ENCODE results near the gene TMEM131L.

The TMEM131L gene

GRCh38 chr4:153434190-153434589 is 32.0 kb upstream of the TMEM131L start:
- H3K4me1 ChIP-seq (ENCODE audit: control extremely low read depth in 1 of 4, control insufficient read depth in 4 of 4, insufficient read depth in 4 of 4, low read length in 3 of 4): peaks cover 6 to 20% (median 17%) of the 10 kb centered on the region in 4 experiments
- ChIA-PET CTCF (interaction anchor here (0.8 to 2.8 kb wide), 3 partner anchors 32 to 280 kb away, joined by 3 to 13 read pairs (median 3); partner anchors contain the start of gene TMEM131L), POLR2A (no interaction called here)
- H3K27me3 ChIP-seq (replicated peaks in 2 of 5; ENCODE audit: control insufficient read depth in 4 of 5, insufficient read depth in 5 of 5, low read length in 4 of 5): no peaks in the 10 kb centered on the region
- DNase-seq: no peak
- H3K36me3 ChIP-seq (ENCODE audit: control insufficient read depth in 4 of 4, insufficient read depth in 4 of 4, low read length in 3 of 4): no peaks in the 10 kb centered on the region
- H3K4me3 ChIP-seq (ENCODE audit: control insufficient read depth in 1 of 7, extremely low read depth in 1 of 7, insufficient read depth in 4 of 7, low read depth in 2 of 7, low read length in 6 of 7): no peak overlapping the region
- 30% methylated on average over 2 of the region's 2 CpGs for WGBS (ENCODE audit: insufficient coverage)
- no peak overlapping the region for H3K27ac ChIP-seq (ENCODE audit: insufficient read depth in 1 of 2, low read depth in 1 of 2, low read length in 2 of 2, poor library complexity in 1 of 2, severe bottlenecking in 2 of 2)
- no peaks in the 10 kb centered on the region for H3K9me3 ChIP-seq (ENCODE audit: control extremely low read depth in 1 of 5, control insufficient read depth in 4 of 5, insufficient read depth in 2 of 5, low read depth in 1 of 5, low read length in 4 of 5)

- peak overlapping the region in 4 of 7 experiments; percentile 0 to 43 (median 37) for H3K4me3 ChIP-seq (ENCODE audit: control insufficient read depth in 1 of 7, extremely low read depth in 1 of 7, insufficient read depth in 4 of 7, low read depth in 2 of 7, low read length in 6 of 7)
- H3K27me3 ChIP-seq (replicated peaks in 2 of 5; ENCODE audit: control insufficient read depth in 4 of 5, insufficient read depth in 5 of 5, low read length in 4 of 5): no peaks in the 10 kb centered on the region
- DNase-seq: peak in 2 of 3 donors; percentile 47 to 56
- ChIA-PET CTCF (no interaction called here), POLR2A (no interaction called here)
- no peaks in the 10 kb centered on the region for H3K9me3 ChIP-seq (ENCODE audit: control extremely low read depth in 1 of 5, control insufficient read depth in 4 of 5, insufficient read depth in 2 of 5, low read depth in 1 of 5, low read length in 4 of 5)
- H3K4me1 ChIP-seq (ENCODE audit: control extremely low read depth in 1 of 4, control insufficient read depth in 4 of 4, insufficient read depth in 4 of 4, low read length in 3 of 4): peaks cover 3 to 18% (median 6%) of the 10 kb centered on the region in 4 experiments
- WGBS (ENCODE audit: insufficient coverage): 72% methylated on average over 4 of the region's 13 CpGs
- H3K27ac ChIP-seq (ENCODE audit: insufficient read depth in 1 of 2, low read depth in 1 of 2, low read length in 2 of 2, poor library complexity in 1 of 2, severe bottlenecking in 2 of 2): no peak overlapping the region
- H3K36me3 ChIP-seq (ENCODE audit: control insufficient read depth in 4 of 4, insufficient read depth in 4 of 4, low read length in 3 of 4): no peaks in the 10 kb centered on the region
These were observed 27.0 kb upstream of the TMEM131L start for GRCh38 chr4:153438916-153439756.

GRCh38 chr4:153439831-153440230 is 26.3 kb upstream of the TMEM131L start:
- 90% methylated on average over 5 of the region's 9 CpGs for whole genome bisulfite sequencing (ENCODE audit: insufficient coverage)
- no peaks in the 10 kb centered on the region for H3K36me3 ChIP-seq (ENCODE audit: control insufficient read depth in 4 of 4, insufficient read depth in 4 of 4, low read length in 3 of 4)
- no peaks in the 10 kb centered on the region for H3K27me3 ChIP-seq (replicated peaks in 2 of 5; ENCODE audit: control insufficient read depth in 4 of 5, insufficient read depth in 5 of 5, low read length in 4 of 5)
- H3K9me3 ChIP-seq (ENCODE audit: control extremely low read depth in 1 of 5, control insufficient read depth in 4 of 5, insufficient read depth in 2 of 5, low read depth in 1 of 5, low read length in 4 of 5): no peaks in the 10 kb centered on the region
- DNase-seq: no peak
- peaks cover 3 to 18% (median 6%) of the 10 kb centered on the region in 4 experiments for H3K4me1 ChIP-seq (ENCODE audit: control extremely low read depth in 1 of 4, control insufficient read depth in 4 of 4, insufficient read depth in 4 of 4, low read length in 3 of 4)
- CTCF ChIA-PET: no interaction called here
- no peak overlapping the region for H3K27ac ChIP-seq (ENCODE audit: insufficient read depth in 1 of 2, low read depth in 1 of 2, low read length in 2 of 2, poor library complexity in 1 of 2, severe bottlenecking in 2 of 2)
- POLR2A ChIA-PET: no interaction called here
- no peak overlapping the region for H3K4me3 ChIP-seq (ENCODE audit: control insufficient read depth in 1 of 7, extremely low read depth in 1 of 7, insufficient read depth in 4 of 7, low read depth in 2 of 7, low read length in 6 of 7)

GRCh38 chr4:153440475-153440874 is 25.7 kb upstream of the TMEM131L start:
- H3K27me3 ChIP-seq (replicated peaks in 2 of 5; ENCODE audit: control insufficient read depth in 4 of 5, insufficient read depth in 5 of 5, low read length in 4 of 5): no peaks in the 10 kb centered on the region
- 77% methylated on average over 2 of the region's 6 CpGs for WGBS (ENCODE audit: insufficient coverage)
- no peak overlapping the region for H3K27ac ChIP-seq (ENCODE audit: insufficient read depth in 1 of 2, low read depth in 1 of 2, low read length in 2 of 2, poor library complexity in 1 of 2, severe bottlenecking in 2 of 2)
- DNase-seq: peak in 1 of 3 donors; percentile 32
- H3K9me3 ChIP-seq (ENCODE audit: control extremely low read depth in 1 of 5, control insufficient read depth in 4 of 5, insufficient read depth in 2 of 5, low read depth in 1 of 5, low read length in 4 of 5): no peaks in the 10 kb centered on the region
- ChIA-PET POLR2A (no interaction called here), CTCF (no interaction called here)
- H3K4me1 ChIP-seq (ENCODE audit: control extremely low read depth in 1 of 4, control insufficient read depth in 4 of 4, insufficient read depth in 4 of 4, low read length in 3 of 4): peaks cover 3 to 18% (median 6%) of the 10 kb centered on the region in 4 experiments
- H3K4me3 ChIP-seq (ENCODE audit: control insufficient read depth in 1 of 7, extremely low read depth in 1 of 7, insufficient read depth in 4 of 7, low read depth in 2 of 7, low read length in 6 of 7): no peak overlapping the region
- no peaks in the 10 kb centered on the region for H3K36me3 ChIP-seq (ENCODE audit: control insufficient read depth in 4 of 4, insufficient read depth in 4 of 4, low read length in 3 of 4)

- H3K9me3 ChIP-seq (ENCODE audit: control extremely low read depth in 1 of 5, control insufficient read depth in 4 of 5, insufficient read depth in 2 of 5, low read depth in 1 of 5, low read length in 4 of 5): no peaks in the 10 kb centered on the region
- H3K27me3 ChIP-seq (replicated peaks in 2 of 5; ENCODE audit: control insufficient read depth in 4 of 5, insufficient read depth in 5 of 5, low read length in 4 of 5): no peaks in the 10 kb centered on the region
- no peak overlapping the region for H3K4me3 ChIP-seq (ENCODE audit: control insufficient read depth in 1 of 7, extremely low read depth in 1 of 7, insufficient read depth in 4 of 7, low read depth in 2 of 7, low read length in 6 of 7)
- 100% methylated on average over 1 of the region's 5 CpGs for WGBS (ENCODE audit: insufficient coverage)
- CTCF ChIA-PET: interaction anchor here (0.6 kb wide), 1 partner anchor 18 kb away, joined by 3 read pairs; no protein-coding TSS in a partner anchor
- H3K4me1 ChIP-seq (ENCODE audit: control extremely low read depth in 1 of 4, control insufficient read depth in 4 of 4, insufficient read depth in 4 of 4, low read length in 3 of 4): peaks cover 3 to 14% (median 6%) of the 10 kb centered on the region in 4 experiments
- H3K27ac ChIP-seq (ENCODE audit: insufficient read depth in 1 of 2, low read depth in 1 of 2, low read length in 2 of 2, poor library complexity in 1 of 2, severe bottlenecking in 2 of 2): no peak overlapping the region
- H3K36me3 ChIP-seq (ENCODE audit: control insufficient read depth in 4 of 4, insufficient read depth in 4 of 4, low read length in 3 of 4): no peaks in the 10 kb centered on the region
- DNase-seq: no peak
- POLR2A ChIA-PET: no interaction called here
These were observed 18.8 kb upstream of the TMEM131L start for GRCh38 chr4:153447175-153447905.

- peaks cover 3 to 14% (median 6%) of the 10 kb centered on the region in 4 experiments for H3K4me1 ChIP-seq (ENCODE audit: control extremely low read depth in 1 of 4, control insufficient read depth in 4 of 4, insufficient read depth in 4 of 4, low read length in 3 of 4)
- ChIA-PET POLR2A (interaction anchor here (0.6 kb wide), 1 partner anchor 15 kb away, joined by 4 read pairs; no protein-coding TSS in a partner anchor), CTCF (interaction anchor here (0.6 kb wide), 1 partner anchor 17 kb away, joined by 3 read pairs; no protein-coding TSS in a partner anchor)
- H3K27me3 ChIP-seq (replicated peaks in 2 of 5; ENCODE audit: control insufficient read depth in 4 of 5, insufficient read depth in 5 of 5, low read length in 4 of 5): no peaks in the 10 kb centered on the region
- no peak overlapping the region for H3K4me3 ChIP-seq (ENCODE audit: control insufficient read depth in 1 of 7, extremely low read depth in 1 of 7, insufficient read depth in 4 of 7, low read depth in 2 of 7, low read length in 6 of 7)
- WGBS (ENCODE audit: insufficient coverage): 92% methylated on average over 7 of the region's 10 CpGs
- DNase-seq: no peak
- H3K27ac ChIP-seq (ENCODE audit: insufficient read depth in 1 of 2, low read depth in 1 of 2, low read length in 2 of 2, poor library complexity in 1 of 2, severe bottlenecking in 2 of 2): no peak overlapping the region
- H3K36me3 ChIP-seq (ENCODE audit: control insufficient read depth in 4 of 4, insufficient read depth in 4 of 4, low read length in 3 of 4): no peaks in the 10 kb centered on the region
- no peaks in the 10 kb centered on the region for H3K9me3 ChIP-seq (ENCODE audit: control extremely low read depth in 1 of 5, control insufficient read depth in 4 of 5, insufficient read depth in 2 of 5, low read depth in 1 of 5, low read length in 4 of 5)
These were observed 18.0 kb upstream of the TMEM131L start for GRCh38 chr4:153448003-153448731.
